Measurements from ENCODE around the gene WNT1. TPM values are rescaled to one million over a fixed set of nuclear protein-coding genes. Genes with fewer than 3 reads are reported as not detected.
A peak's percentile ranks its signal among the peaks of the same experiment; 100 is the strongest.

The WNT1 gene
- total RNA-seq, 1 donor from 2014 or later: not detected

DNA sequence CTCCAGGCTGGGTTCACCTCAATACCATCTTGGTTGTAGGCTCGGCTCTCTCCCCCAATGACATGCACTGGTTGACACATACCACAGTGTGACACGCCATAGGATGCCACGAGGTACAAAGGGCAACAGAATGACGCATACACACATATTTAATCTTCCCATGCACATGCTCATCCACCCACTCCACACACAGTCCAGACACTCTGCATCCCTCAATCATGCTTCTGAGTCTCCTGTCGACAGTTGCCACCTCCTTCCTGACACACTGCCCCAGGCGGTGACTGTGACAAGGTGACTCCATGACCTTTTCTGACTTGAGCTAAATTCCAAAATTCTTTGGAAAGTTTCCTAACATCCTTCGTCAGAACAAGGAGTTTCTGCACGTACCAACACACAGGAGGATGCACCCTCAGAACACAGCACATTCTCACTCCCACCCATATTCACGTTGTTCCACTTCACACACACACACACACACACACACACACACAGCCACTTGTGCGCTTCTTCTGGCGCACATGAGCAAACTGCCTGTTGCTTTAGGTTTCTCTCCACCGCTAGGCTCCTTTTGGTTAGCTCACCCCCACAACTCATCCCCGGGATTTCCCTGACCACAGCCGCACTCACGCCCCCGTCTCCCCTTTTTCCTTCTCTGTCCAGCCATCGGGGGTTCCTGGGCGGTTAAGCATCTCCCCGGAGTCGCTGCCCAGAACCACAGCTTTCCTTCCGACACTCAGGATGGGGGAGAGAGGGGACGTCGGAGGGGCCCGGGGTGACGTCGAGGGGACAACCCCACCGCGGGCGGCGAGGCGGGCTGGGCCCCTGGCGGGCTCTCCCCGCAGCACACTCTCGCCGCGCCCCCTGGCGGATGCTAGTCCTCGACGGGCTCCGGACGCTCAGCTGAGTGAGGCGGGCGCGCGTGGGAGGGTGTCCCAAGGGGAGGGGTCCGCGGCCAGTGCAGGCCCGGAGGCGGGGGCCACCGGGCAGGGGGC is 536 bp upstream of the WNT1 start:
- Mint-ChIP-seq H3K36me3 (ENCODE audit: insufficient read depth) (no peaks in the 10 kb centered on the region), H3K4me3 (ENCODE audit: low read depth) (no peak overlapping the region), H3K9me3 (ENCODE audit: low read depth) (no peaks in the 10 kb centered on the region), H3K27ac (no peak overlapping the region), H3K27me3 (peaks cover 97% of the 10 kb centered on the region), H3K4me1 (ENCODE audit: low read depth) (peaks cover 15% of the 10 kb centered on the region)
- TF ChIP-seq, protein P1, sequence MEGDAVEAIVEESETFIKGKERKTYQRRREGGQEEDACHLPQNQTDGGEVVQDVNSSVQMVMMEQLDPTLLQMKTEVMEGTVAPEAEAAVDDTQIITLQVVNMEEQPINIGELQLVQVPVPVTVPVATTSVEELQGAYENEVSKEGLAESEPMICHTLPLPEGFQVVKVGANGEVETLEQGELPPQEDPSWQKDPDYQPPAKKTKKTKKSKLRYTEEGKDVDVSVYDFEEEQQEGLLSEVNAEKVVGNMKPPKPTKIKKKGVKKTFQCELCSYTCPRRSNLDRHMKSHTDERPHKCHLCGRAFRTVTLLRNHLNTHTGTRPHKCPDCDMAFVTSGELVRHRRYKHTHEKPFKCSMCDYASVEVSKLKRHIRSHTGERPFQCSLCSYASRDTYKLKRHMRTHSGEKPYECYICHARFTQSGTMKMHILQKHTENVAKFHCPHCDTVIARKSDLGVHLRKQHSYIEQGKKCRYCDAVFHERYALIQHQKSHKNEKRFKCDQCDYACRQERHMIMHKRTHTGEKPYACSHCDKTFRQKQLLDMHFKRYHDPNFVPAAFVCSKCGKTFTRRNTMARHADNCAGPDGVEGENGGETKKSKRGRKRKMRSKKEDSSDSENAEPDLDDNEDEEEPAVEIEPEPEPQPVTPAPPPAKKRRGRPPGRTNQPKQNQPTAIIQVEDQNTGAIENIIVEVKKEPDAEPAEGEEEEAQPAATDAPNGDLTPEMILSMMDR (IDR thresholded peaks at IDR 0.05; ENCODE audit: unreplicated experiment): peak; percentile 79
- DNase-seq (ENCODE audit: low spot score, unreplicated experiment): peak; percentile 56

DNA sequence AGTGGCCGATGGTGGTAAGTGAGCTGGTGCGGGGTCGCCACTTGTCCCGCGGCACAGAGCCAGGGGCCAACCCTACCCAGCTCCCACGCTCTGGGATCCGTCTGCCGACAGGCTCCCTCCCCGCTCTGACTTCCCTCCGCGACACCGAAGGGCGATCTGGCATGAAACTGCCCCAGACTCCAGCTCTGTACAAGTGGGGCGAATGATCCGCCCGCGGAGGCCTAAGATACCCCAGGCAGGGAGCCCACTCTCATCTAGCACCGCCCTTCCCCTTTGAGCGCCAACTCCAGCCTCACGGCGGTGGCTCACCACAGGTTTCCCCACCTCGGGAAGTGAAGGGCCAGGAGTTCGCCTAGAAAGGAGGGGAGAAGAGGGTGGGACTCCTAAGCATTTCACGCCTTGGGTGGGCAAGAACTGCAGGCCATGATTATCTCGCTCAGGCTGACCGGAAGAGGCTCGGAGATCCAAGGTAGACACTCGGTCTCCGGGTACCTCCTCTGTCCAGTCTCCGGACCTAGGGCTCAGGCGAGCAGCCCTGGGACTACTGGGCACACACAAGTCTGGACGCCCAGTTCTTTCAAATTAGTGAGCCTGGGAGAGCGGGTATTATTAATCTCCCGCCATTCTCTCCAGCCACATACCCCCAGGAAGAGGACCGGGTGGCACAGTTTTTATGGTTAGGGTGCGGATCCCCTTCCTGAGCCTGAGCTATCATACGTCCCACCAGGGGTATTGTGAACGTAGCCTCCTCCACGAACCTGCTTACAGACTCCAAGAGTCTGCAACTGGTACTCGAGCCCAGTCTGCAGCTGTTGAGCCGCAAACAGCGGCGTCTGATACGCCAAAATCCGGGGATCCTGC is 849 bp downstream of the WNT1 start:
- no peaks in the 10 kb centered on the region for H3K9me3 Mint-ChIP-seq (ENCODE audit: low read depth)
- peaks cover 96% of the 10 kb centered on the region for H3K27me3 Mint-ChIP-seq
- TF ChIP-seq, protein P1 (IDR thresholded peaks at IDR 0.05; ENCODE audit: unreplicated experiment): no peak
- peaks cover 15% of the 10 kb centered on the region for H3K4me1 Mint-ChIP-seq (ENCODE audit: low read depth)
- no peak for DNase-seq (ENCODE audit: low spot score, unreplicated experiment)
- no peak overlapping the region for H3K27ac Mint-ChIP-seq
- H3K36me3 Mint-ChIP-seq (ENCODE audit: insufficient read depth): no peaks in the 10 kb centered on the region
- H3K4me3 Mint-ChIP-seq (ENCODE audit: low read depth): peak overlapping the region; percentile 45

DNA sequence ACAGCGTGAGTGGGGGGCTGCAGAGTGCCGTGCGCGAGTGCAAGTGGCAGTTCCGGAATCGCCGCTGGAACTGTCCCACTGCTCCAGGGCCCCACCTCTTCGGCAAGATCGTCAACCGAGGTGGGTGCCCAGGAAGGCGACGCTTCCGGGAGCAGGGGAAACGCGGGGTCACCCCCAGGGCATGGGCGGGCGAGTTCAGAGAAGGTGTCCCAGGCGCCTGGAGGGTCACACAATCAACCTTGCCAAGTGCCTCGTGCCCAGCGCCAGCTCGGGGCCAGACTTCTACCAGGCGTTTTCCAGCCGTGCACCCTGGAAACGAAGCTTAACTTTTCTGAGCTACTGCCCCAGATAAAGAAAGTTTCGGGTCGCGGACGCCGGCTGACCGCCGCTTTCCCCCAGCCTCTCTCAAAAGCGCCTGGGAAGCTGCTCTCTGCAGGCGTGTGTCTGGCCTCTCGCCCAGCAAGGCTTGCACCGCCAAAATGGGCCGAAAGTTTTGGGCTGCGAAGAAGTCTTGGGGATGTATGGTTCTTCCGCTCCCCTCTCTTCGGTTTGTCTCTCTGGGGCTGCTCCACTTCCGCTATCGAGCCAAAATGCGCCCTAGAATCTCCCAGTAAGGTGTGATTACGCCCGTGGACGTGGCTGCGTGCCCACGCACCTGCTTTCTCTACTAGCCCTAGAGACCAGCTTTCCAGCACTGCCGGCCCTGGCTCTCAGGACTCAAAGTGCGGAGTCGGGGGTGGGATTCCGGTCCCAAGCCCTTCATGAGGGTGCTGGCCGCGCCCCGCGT is 1.7 kb downstream of the WNT1 start:
- peaks cover 15% of the 10 kb centered on the region for H3K4me1 Mint-ChIP-seq (ENCODE audit: low read depth)
- H3K4me3 Mint-ChIP-seq (ENCODE audit: low read depth): peak overlapping the region; percentile 45
- no peak overlapping the region for H3K27ac Mint-ChIP-seq
- DNase-seq (ENCODE audit: low spot score, unreplicated experiment): no peak
- no peaks in the 10 kb centered on the region for H3K9me3 Mint-ChIP-seq (ENCODE audit: low read depth)
- peaks cover 96% of the 10 kb centered on the region for H3K27me3 Mint-ChIP-seq
- TF ChIP-seq, protein P1 (IDR thresholded peaks at IDR 0.05; ENCODE audit: unreplicated experiment): no peak
- no peaks in the 10 kb centered on the region for H3K36me3 Mint-ChIP-seq (ENCODE audit: insufficient read depth)

DNA sequence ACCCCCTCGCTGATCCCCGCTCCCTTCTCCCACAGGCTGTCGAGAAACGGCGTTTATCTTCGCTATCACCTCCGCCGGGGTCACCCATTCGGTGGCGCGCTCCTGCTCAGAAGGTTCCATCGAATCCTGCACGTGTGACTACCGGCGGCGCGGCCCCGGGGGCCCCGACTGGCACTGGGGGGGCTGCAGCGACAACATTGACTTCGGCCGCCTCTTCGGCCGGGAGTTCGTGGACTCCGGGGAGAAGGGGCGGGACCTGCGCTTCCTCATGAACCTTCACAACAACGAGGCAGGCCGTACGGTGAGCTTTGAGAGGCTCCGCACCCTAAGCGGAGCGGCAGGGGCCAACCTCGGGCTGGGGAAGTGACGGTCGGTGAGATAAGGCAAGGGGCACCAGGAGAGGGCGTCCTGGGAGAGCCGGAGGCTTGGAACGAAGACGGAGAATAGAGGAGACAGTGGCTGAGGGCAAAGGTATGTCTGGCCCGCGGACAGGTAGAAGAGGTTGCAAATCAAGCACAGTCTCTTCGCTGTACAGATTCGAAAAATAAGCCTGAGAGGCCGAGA is 2.3 kb downstream of the WNT1 start:
- Mint-ChIP-seq H3K36me3 (ENCODE audit: insufficient read depth) (no peaks in the 10 kb centered on the region), H3K9me3 (ENCODE audit: low read depth) (no peaks in the 10 kb centered on the region), H3K4me3 (ENCODE audit: low read depth) (no peak overlapping the region), H3K27me3 (peaks cover 96% of the 10 kb centered on the region), H3K27ac (no peak overlapping the region), H3K4me1 (ENCODE audit: low read depth) (peaks cover 15% of the 10 kb centered on the region)
- TF ChIP-seq, protein P1 (IDR thresholded peaks at IDR 0.05; ENCODE audit: unreplicated experiment): no peak
- DNase-seq (ENCODE audit: low spot score, unreplicated experiment): no peak

All from progenitor cell of endocrine pancreas (in vitro differentiated cells).